ENCODE measurements around the gene EVC.

The EVC gene

GRCh38 chr4:5752376-5753184, 41.6 kb downstream of the EVC start:
- peak; percentile 96 for DNase-seq (ENCODE audit: low read depth)
- H3K4me3 ChIP-seq (ENCODE audit: low read depth, low read length), result no peak overlapping the region

GRCh38 chr4:5753366-5753765, 42.4 kb downstream of the EVC start:
- no peak for DNase-seq (ENCODE audit: low read depth)
- H3K4me3 ChIP-seq (ENCODE audit: low read depth, low read length), result no peak overlapping the region

DNA sequence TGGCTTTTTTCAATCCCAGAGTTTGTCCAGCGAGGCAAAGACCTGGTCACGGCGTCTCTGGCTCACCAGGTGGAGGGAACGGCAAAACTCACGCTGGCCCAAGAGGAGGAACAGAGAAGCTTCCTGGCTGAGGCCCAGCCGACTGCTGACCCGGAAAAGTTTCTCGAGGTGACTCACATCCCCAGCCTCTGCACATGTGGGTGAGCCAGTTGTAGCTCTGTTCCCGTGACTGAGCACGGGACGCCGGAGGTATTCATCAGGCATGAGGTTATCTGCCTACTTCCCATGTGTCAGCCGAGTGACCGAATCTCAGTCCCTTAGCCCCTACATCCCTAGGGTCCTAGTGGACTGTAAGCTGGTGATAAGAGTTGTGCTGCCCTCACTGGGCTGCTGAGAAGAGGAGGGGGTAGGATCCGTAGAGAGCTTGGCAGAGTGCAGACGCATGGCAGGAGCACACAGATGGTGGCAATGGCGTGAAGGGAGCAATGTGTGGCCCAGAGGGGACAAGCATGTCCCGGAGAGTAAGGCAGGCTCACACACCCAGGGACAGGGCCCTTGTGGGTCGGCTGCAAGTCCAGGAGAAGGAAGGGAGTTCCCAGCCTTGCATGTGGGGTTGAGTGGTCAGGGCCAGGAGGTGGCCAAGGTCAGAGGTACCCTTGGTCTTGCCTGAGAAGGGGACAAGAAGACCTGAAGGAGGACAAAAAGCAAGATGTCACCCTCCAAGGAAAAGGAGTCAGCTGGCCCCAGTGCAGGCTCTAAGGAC, 42.9 kb downstream of the EVC start:
- H3K4me3 ChIP-seq (ENCODE audit: low read depth, low read length), result no peak overlapping the region
- peak; percentile 69 for DNase-seq (ENCODE audit: low read depth)

DNA sequence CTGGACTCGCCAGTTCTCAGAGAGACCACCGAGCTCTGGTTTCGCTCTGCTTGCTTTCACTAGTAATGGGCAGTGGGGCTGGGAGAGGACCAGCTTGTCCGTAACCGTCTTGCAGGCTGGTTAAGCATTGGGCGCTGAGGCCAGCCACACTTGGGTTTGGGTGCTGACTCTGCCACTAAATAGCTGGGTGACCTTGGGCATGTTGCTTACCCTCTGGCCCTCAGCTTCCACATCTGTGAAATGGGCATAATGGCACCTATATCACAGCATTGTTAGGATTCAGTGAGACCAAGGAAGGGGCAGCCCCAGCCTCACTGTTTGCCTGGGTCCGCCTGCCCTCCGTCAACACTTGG, 43.5 kb downstream of the EVC start:
- no peak overlapping the region for H3K4me3 ChIP-seq (ENCODE audit: low read depth, low read length)
- no peak for DNase-seq (ENCODE audit: low read depth)

GRCh38 chr4:5755161-5755560, 44.2 kb downstream of the EVC start:
- H3K4me3 ChIP-seq (ENCODE audit: low read depth, low read length), result no peak overlapping the region
- DNase-seq (ENCODE audit: low read depth), result no peak

- no peak overlapping the region for H3K4me3 ChIP-seq (ENCODE audit: low read depth, low read length)
- DNase-seq (ENCODE audit: low read depth), result no peak
Observed at GRCh38 chr4:5755679-5756078, 44.7 kb downstream of the EVC start.

- H3K4me3 ChIP-seq (ENCODE audit: low read depth, low read length), result no peak overlapping the region
Observed at GRCh38 chr4:5756271-5756670, 45.3 kb downstream of the EVC start.

GRCh38 chr4:5757091-5757490, 46.1 kb downstream of the EVC start:
- no peak for DNase-seq (ENCODE audit: low read depth)
- no peak overlapping the region for H3K4me3 ChIP-seq (ENCODE audit: low read depth, low read length)

More at GRCh38 chr4:5756271-5756670, 45.3 kb downstream of the EVC start:
- no peak for DNase-seq (ENCODE audit: low read depth)

DNA sequence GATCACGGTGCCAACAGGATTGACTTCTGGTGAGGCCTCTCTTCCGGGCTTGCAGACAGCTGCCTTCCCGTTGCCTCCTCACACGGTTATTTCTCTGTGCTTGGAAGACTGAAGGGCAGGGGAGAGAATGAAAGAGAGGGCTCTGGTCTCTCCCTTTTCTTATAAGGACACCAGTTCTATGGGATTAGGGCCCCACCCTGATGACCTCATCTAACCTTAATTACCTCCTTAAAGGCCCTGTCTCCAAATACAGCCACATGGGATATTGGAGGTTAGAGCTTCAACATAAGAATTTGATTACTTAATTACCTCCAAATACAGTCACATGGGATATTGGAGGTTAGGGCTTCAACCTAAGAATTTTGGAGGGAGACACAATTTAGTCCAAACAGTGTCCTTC, 46.5 kb downstream of the EVC start:
- DNase-seq (ENCODE audit: low read depth), result no peak
- H3K4me3 ChIP-seq (ENCODE audit: low read depth, low read length), result no peak overlapping the region

GRCh38 chr4:5757954-5758353, 47.0 kb downstream of the EVC start:
- DNase-seq (ENCODE audit: low read depth), result no peak
- no peak overlapping the region for H3K4me3 ChIP-seq (ENCODE audit: low read depth, low read length)

DNA sequence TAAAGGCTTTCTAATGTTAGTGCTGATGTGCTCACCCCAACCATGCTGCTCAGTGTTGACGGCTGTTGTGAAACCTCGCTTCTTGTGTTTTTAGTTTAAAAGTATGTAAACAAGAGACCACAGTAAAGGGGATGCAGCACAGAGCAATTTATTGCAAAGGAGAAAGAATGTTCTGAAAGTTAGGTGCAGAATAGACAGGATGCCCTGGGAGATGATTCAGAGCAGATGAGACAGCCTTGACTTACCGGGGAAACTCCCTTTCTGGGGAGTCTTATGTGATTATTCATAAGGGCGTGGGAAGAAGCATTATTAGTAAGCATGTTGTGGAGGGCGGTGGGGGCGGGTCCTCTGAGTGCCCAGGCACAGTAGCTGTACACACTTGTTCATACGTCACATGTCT, 47.7 kb downstream of the EVC start:
- no peak overlapping the region for H3K4me3 ChIP-seq (ENCODE audit: low read depth, low read length)
- DNase-seq (ENCODE audit: low read depth), result peak; percentile 95

DNA sequence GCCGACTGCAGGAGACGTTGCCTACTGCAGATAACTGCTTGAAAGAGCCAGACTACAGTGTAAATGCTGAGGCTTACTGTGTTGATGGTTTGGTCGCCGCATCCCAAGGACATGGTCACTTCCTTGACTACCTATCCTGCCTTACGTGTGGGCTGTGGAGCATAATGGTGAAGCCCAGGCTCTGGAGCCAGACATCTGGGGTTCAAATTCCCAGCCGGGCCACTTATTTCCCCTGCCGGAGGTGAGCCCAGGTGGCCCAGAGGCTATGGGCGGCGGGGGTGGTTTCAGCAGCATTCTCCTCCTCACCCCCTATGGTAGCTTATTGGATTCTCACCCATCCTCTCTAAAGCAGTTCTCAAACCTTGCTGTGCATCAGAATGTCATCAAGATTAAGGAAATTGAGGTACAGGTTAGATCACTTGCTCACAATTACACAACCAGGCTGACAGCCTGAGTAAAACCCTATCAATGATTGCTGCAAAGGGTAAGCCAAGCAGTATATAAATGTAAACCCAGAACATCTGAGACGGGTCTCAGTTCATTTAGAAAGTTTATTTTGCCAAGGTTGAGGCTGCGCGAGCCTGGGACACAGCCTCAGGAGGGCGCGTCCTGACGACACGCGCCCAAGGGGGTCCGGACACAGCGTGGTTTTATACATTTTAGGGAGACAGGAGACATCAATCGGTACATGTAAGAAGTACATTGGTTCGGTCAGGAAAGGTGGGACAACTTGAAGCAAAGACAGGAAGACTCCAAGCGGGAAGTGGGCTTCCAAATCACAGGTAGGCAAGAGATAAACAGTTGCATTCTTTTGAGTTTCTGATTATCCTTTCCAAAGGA, 48.5 kb downstream of the EVC start:
- DNase-seq (ENCODE audit: low read depth), result no peak
- no peak overlapping the region for H3K4me3 ChIP-seq (ENCODE audit: low read depth, low read length)

DNA sequence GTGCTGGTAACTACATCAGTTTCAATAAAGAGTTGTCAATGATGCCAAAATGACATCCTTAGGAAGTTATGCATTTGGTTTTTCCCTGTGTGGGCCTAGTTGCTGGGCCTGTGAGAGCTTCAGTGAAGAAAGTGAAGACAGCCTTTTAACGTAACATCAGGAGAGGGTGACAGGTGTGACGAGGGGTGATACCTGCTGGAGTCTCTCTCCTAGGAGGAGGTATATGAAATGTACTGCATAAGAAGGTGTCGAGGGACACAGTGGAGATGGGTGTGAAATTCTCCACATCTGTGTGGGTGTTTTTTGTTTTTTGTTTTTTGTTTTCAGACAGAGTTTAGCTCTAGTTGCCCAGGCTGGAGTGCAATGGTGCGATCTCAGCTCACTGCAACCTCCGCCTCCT, 49.2 kb downstream of the EVC start:
- H3K4me3 ChIP-seq (ENCODE audit: low read depth, low read length), result no peak overlapping the region

DNA sequence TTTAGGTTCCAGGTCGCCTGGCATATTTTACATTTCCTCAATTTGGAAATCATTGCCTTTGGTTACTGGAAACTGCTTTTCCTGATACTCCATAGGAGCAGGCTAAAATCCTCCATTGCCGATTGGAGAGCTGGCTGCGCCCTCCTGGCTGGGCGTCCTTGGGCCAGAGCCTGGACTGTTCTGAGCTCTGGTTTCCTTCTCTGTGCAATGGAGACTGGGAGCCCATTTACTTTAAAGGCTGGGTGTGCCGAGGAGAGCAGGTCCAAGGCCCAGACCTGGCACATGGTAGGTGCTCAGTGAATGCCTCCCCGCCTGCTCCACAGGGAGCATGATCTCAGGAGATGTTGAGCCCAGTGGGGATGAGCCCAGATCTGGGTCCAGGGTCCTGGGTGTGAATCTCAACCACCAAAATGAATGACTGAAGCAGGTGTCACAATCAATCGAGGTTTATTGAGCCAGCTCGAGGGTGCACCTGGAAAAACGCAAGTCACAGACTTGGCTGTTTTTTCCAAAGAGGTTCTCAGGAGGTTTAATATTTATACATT, 50.0 kb downstream of the EVC start:
- no peak overlapping the region for H3K4me3 ChIP-seq (ENCODE audit: low read depth, low read length)
- no peak for DNase-seq (ENCODE audit: low read depth)

More for the DNA sequence above, 49.2 kb downstream of the EVC start:
- no peak for DNase-seq (ENCODE audit: low read depth)

GRCh38 chr4:5770051-5770450, 59.0 kb downstream of the EVC start:
- DNase-seq (ENCODE audit: low read depth), result no peak
- H3K4me3 ChIP-seq (ENCODE audit: low read depth, low read length), result no peak overlapping the region

DNA sequence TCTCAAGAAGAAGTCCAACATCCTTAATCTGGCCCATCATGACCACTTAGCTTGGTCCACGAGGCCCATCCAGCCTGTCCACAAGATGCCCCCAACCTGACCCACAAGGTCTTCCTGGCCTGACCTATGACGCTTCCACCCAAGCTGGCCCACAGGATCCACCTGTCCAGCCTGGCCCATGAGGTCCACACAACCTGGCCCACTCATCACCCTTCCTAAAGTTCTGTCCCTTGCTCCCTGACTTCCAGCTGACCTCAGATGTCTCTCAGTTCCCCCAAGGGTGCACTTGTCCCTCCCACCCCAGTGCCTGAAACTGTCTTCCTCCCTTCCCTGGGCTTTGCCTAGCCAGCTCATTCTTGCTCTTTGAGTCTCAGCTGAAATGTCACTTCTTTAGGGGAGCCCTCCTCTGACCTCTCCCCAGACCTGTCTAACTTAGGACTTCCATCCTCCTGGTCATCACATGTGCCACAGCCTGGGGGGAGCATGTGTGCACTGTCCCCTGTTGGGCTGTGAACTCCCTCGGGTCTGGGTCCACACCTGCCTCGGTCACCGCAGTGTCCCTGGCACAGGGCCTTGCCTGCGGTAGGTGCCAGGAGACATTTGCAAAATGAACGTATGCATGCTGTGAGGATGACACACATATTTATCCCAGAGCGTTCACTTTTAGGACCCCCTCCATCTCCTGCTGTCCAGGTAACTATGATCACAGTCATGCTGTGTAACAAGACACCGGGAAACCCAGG, 61.7 kb downstream of the EVC start:
- no peak overlapping the region for H3K4me3 ChIP-seq (ENCODE audit: low read depth, low read length)
- DNase-seq (ENCODE audit: low read depth), result no peak

GRCh38 chr4:5773271-5773555, 62.2 kb downstream of the EVC start:
- peak; percentile 61 for DNase-seq (ENCODE audit: low read depth)
- no peak overlapping the region for H3K4me3 ChIP-seq (ENCODE audit: low read depth, low read length)

DNA sequence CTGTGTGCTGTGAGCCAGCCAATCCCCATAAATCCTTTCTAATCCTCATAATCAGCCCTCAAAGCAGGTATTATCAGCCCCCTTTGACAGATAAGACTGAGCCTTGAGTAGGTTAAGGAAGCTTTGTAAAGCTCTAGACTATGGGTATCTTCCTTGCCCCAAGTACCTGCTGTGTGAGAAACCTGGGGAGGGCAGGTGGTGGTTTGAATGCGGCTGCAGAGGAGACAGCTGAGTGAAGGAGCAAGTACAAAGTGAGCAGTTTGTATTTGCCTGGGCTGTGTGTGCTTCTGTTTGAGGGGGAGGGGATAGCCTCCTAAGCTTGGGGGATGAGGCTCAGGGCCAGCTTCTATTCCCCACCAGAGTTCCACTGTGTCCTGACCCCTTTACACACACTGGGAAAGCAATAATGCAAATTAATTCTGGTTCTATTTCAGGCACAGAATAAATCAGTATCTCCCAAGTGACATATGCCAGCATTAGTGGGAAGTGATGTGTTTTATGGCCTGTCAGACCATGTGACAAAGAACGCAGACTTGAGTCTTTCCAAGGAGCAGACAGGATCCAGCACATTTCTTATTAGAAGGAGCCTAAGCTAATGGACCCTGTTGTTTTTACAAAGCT, 63.5 kb downstream of the EVC start:
- DNase-seq (ENCODE audit: low read depth), result no peak
- H3K4me3 ChIP-seq (ENCODE audit: low read depth, low read length), result no peak overlapping the region

GRCh38 chr4:5776510-5776909, 65.5 kb downstream of the EVC start:
- DNase-seq (ENCODE audit: low read depth), result no peak
- H3K4me3 ChIP-seq (ENCODE audit: low read depth, low read length), result no peak overlapping the region
